Activated CD8-positive, alpha-beta memory T cell treated with anti-CD3 and anti-CD28 coated beads for 24 hours (primary cell): ENCODE results near the gene GSE1.

ENCODE experiments used
- DNase-seq: peaks from one replicate; pipeline ENCODE4 v3.0.0-alpha.2; 2020

Gene GSE1

GRCh38 chr16:85574672-85575475 is 38.2 kb upstream of the GSE1 start:
- DNase-seq, result no peak

GRCh38 chr16:85575920-85576319 is 37.2 kb upstream of the GSE1 start:
- DNase-seq, result no peak

- no peak for DNase-seq
Observed at GRCh38 chr16:85576944-85577343, 36.2 kb upstream of the GSE1 start.

GRCh38 chr16:85577899-85578598 is 35.1 kb upstream of the GSE1 start:
- no peak for DNase-seq

GRCh38 chr16:85578599-85578948 is 34.5 kb upstream of the GSE1 start:
- no peak for DNase-seq

DNA sequence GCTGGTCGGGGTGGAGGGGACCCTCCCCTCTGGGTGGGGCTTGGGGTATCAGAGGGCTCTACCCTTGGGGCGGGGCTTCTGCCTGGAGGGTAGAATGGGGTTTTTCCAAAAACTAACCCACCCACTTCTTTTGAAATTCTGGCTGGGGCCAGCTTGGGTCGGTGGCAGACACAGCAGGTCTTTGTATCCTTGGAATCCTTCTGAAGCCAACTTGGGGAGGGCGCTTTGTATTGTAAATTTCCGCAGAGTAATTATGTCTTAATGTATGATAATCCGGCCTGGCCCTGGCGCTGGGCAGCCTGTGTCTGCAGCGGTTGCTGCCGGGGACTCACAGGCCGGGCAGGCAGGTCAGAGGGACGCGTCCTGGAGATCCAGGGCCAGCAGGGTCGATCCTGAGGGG is 33.9 kb upstream of the GSE1 start:
- no peak for DNase-seq

- no peak for DNase-seq
Observed at GRCh38 chr16:85579923-85580580, 33.1 kb upstream of the GSE1 start.

- no peak for DNase-seq
Observed at GRCh38 chr16:85580684-85581083, 32.4 kb upstream of the GSE1 start.

DNA sequence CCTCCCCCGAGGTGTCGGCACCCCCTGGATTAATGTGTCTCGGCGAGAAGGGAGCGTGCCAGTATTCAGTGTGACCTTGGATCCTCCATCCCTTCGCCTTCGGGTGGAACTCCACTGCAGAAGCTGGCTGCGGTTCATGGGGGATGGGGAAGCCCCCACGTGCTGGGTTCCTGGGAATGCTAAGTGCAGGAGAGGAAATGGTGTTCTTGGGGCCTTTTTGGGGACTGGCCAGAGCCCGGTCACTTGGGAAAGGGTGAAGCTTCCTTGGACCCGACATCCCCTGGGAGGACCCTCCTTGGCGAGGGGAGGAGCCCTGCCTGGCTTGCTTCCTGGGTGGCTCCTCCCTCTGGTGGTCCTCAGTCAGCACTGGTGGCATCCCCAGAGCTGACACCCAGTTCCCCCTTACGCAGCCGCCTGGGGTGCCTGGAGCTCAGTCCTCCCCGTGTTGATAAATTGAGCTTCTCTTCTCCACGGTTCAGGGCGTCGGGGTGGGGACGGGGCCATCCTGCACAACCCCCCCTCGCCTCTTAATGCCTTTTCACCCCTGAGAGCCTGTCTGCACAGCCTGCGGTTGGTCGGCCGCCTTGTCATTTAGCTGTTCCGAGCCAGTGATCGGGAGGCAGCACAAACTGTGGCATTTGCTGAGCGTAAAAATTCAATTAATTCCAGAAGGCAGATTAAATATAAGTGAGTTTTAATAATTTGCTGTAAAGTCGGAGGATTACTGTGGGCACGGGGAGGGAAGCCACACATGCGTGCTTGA is 30.7 kb upstream of the GSE1 start:
- DNase-seq, result no peak

DNA sequence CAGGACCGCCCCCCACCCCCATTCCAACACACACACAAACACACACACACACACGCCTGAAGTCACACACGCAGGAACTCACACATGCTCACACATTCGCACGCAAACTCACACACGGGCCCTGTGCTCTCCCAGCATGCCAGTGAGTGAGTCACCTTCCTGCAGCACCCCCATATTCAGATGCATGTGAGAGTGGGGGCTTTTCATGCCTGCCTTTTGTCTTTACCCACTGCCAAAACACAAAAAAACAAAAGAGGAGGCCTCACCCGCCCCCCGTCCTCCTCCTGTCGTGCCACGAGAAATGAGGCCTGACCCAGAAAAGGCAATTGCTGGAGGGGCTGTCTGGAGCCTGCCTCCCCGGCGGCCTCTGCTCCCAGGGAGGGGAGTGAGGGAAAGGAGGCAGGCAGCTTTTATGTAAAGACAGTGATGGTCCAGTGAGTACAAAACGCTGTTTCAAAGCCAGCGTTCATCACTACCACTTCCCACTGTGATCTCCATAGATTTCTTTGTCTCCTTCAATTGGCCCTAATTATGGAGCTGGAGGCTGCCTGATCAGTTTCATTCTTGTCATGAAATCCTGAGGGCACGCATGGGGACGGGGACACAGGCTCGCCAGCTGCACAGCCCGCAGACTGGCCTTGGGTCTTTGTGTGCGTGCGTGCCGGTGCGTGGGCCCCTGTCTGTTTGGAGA is 29.5 kb upstream of the GSE1 start:
- DNase-seq, result peak; percentile 70

GRCh38 chr16:85584267-85584666 is 28.9 kb upstream of the GSE1 start:
- no peak for DNase-seq

DNA sequence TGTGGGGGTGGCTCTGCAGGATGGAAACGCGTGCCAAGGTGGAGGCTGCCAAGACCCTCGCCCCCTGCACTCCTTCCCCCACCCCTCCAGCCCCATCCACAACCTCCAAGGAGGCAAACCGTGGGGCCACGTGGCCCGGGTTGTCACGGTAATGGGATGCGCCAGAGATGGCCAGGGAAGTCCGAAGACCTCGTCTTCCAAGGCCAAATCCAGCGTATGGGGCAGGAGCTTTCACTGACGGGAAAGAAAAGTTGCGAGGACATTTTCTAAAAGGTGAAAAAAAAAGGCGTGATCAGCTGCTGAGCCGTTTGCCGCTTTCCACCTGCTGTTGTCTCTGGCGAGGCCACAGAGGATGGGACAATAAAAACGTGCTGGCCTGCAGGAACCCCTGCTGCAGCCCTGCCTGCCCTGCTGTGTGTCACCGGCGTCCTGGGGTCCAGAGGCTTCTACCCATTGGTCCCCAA is 28.3 kb upstream of the GSE1 start:
- DNase-seq, result no peak

GRCh38 chr16:85585711-85586110 is 27.4 kb upstream of the GSE1 start:
- DNase-seq, result no peak

GRCh38 chr16:85586380-85587104 is 26.6 kb upstream of the GSE1 start:
- no peak for DNase-seq

DNA sequence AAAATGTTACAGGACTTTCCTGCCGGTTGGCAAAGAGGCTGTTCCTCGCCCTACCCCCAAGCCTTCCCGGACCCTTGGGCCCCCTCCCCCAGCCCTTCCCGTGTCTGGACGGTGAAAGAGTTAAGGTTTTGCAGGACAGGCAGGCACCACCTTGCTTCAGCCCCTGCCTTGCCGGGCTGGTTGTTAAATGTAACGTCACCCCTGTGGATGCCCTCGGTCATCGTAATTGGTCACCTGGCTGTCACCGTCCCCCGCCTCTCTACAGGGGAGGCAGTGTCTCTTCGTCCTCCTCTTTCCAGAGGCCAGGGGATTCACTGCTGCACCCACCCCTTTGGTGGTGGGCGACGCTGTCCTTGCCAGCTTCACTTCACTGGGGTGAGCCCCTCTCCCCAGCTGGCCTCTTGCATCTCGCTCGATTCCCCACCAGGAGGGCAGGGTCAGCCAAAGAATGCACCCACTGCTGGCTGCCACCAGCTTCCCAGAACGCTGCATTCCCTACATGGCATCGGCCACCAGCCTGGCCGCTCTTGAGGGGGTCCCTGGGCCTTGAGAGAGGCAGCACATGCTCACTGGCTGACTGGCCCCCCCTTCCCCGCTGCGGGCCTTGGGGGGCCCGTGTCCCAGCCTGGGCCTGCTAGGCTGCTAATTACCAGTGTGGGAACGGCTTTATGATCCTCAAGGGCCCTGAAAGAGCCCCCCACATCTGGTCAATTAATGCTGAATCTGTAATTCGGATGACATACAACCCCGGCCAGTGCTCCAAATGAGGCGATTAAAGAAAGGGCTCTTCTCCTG is 25.2 kb upstream of the GSE1 start:
- DNase-seq, result no peak

GRCh38 chr16:85588562-85589503 is 24.3 kb upstream of the GSE1 start:
- DNase-seq, result no peak

DNA sequence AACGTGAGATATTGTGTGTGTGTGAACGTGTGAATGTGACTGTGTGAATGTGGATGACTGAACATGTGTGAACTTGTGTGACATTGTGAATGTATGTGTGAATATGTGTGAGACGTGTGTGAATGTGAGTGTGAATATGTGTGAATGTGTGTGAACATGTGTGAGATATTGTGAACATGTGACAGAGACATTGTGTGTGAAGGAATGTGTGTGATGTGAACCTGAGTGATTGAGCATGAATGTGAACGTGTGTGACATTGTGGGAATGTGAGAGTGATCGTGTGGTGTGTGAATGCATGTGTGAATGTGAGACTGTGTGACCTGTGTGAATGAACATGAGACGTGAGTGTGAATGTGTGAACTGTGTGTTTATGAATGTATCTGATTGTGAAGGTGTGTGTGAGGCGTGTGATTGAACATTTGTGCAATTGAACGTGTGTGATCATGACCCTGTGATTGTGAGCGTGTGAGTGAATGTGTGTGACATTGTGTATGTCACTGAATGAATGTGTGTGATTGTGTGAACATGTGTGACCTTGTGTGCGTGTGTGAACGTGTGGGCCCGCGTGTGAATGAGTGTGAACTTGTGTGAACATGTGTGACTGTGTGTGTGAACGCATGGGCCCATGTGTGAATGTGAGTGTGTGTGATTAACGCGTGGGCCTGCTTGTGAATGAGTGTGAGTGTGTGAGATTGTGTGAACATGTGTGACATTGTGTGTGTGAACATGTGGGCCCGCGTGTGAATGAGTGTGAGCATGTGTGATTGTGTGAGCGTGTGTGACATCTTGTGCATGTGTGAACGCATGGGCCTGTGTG is 23.2 kb upstream of the GSE1 start:
- DNase-seq, result no peak

- DNase-seq, result no peak
Observed at GRCh38 chr16:85590506-85590832, 22.7 kb upstream of the GSE1 start.

DNA sequence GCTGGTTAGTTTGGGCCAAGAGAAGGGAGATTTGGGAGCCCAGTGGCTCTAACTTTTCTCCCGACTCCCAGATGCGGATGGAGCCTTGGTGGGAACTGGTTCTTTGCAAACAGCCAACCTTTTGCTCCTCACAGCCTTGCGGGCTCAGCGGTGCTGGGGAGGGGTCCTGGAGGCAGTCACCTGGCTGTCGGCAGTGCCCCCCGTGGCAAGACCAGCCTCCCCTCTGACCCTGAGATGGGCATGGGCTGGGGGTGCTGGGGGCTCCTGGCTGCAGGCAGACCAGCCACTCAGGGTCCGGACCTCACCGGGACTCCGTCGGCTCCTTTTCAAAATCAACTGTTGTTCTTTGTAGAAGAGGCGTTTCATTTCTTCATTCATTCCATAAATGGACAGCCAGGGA is 21.7 kb upstream of the GSE1 start:
- no peak for DNase-seq
